HepG2 (cell line): ENCODE measurements around the gene IBSP. TPM values are rescaled to one million over a fixed set of nuclear protein-coding genes. Genes with fewer than 3 reads are reported as not detected.

Source experiments
- ATAC-seq: fragments of 200-7000 bp; cut with Tn5 transposase; 3 replicates; pipeline ENCODE4 v1.9.1; 2020; ENCODE audit warnings: mild to moderate bottlenecking, moderate library complexity
- BruUV-seq: library from RNA; stranded (reverse); fragments of 400-500 nt; replicated peaks from 2 replicates; lab custom pipeline; 2021; lab: Mats Ljungman, UMichigan
- CTCF ChIA-PET: fragments of 300-600 bp; formaldehyde crosslinking; extraction: SDS; loops from one replicate; lab custom pipeline; 2021; ENCODE audit warnings: low total read pairs, inconsistent platforms, low intra/inter-chr PET ratio; lab: Yijun Ruan, JAX
- POLR2A ChIA-PET: fragments of 350-600 bp; sonication (Branson Sonifier 250); formaldehyde crosslinking; loops from one replicate; lab custom pipeline; 2020; ENCODE audit warnings: antibody characterized with exemption, inconsistent platforms; lab: Yijun Ruan, JAX
- DNase-seq: peaks from one replicate; pipeline ENCODE4 v3.0.0-alpha.2; 2015; ENCODE audit warnings: low spot score
- FAIRE-seq: peaks from 3 replicates; lab custom pipeline; 2011; peaks lifted over from hg19 to GRCh38; lab: Jason Lieb, UNC
- H2AFZ ChIP-seq: one replicate; pipeline ENCODE4 v1.6.1; 2011; ENCODE audit warnings: low read length, inconsistent platforms
- H3K27ac ChIP-seq: fragments of 300-600 bp; 3 replicates; pipeline ENCODE4 v1.8.0; 2011; ENCODE audit warnings: mixed run types, mild to moderate bottlenecking, mixed read lengths, low read length, inconsistent platforms; ENCODE audit not compliant: insufficient read depth; ENCODE audit errors: extremely low read length
- H3K27me3 ChIP-seq, 2 experiments: fragments of 200-600 bp in 1 of 2; 2 replicates in 1 of 2; 3 replicates in 1 of 2; pipeline versions ENCODE4 v1.6.0 to v1.8.0; 2011; ENCODE audit warnings: low read length in 2 of 2, mild to moderate bottlenecking in 2 of 2, moderate library complexity in 2 of 2, inconsistent platforms in 1 of 2; ENCODE audit not compliant: insufficient read depth in 2 of 2, control insufficient read depth in 1 of 2
- H3K36me3 ChIP-seq, 2 experiments: fragments of 200-600 bp in 1 of 2; replicated peaks in 1 of 2; 2 replicates in 1 of 2; 3 replicates in 1 of 2; pipeline versions ENCODE4 v1.5.1 to v1.8.0; 2011; ENCODE audit warnings: low read length in 2 of 2, inconsistent platforms in 1 of 2; ENCODE audit not compliant: insufficient read depth in 2 of 2, control insufficient read depth in 1 of 2
- H3K4me1 ChIP-seq: 2 replicates; pipeline ENCODE4 v1.5.1; 2012; ENCODE audit warnings: low read length, inconsistent platforms; ENCODE audit not compliant: insufficient read depth
- H3K4me2 ChIP-seq: 2 replicates; pipeline ENCODE4 v1.6.0; 2011; ENCODE audit warnings: low read depth, low read length, inconsistent platforms
- H3K4me3 ChIP-seq, 3 experiments: fragments of 200-600 bp in 1 of 3; sonication (generic), shearing (Covaris generic) in 1 of 3; replicated peaks in 1 of 3; 2 replicates each; pipeline ENCODE4 v1.5.1; 2011 to 2016; ENCODE audit warnings: low read length in 3 of 3, inconsistent platforms in 2 of 3, low read depth in 2 of 3, mild to moderate bottlenecking in 2 of 3, control low read depth in 1 of 3, mixed read lengths in 1 of 3; ENCODE audit not compliant: insufficient read depth in 1 of 3
- H3K79me2 ChIP-seq: one replicate; pipeline ENCODE4 v1.6.1; 2011; ENCODE audit warnings: low read length, inconsistent platforms; ENCODE audit not compliant: insufficient read depth
- H3K9ac ChIP-seq: 2 replicates; pipeline ENCODE4 v1.6.0; 2011; ENCODE audit warnings: mild to moderate bottlenecking, low read depth, low read length, inconsistent platforms; ENCODE audit not compliant: insufficient read depth
- H3K9me3 ChIP-seq: 2 replicates; pipeline ENCODE4 v1.5.1; 2012; ENCODE audit warnings: mild to moderate bottlenecking, low read length
- H4K20me1 ChIP-seq: 2 replicates; pipeline ENCODE4 v1.6.0; 2011; ENCODE audit warnings: inconsistent platforms, mild to moderate bottlenecking, low read length, moderate library complexity; ENCODE audit not compliant: insufficient read depth
- MTA3 ChIP-seq: sonication (generic); formaldehyde crosslinking; IDR thresholded peaks from 2 replicates; pipeline ENCODE4 v1.4.0; 2020; ENCODE audit warnings: missing genetic modification reagents
- ZNF205 ChIP-seq: IDR thresholded peaks from 2 replicates; pipeline ENCODE4 v1.6.1; 2018; ENCODE audit warnings: missing biosample characterization, missing genetic modification reagents
- ZNF44 ChIP-seq: sonication (generic); formaldehyde crosslinking; IDR thresholded peaks from 2 replicates; pipeline ENCODE4 v1.5.1; 2020; ENCODE audit warnings: mild to moderate bottlenecking, missing genetic modification reagents
- ZNF484 ChIP-seq: sonication (generic); formaldehyde crosslinking; IDR thresholded peaks from 2 replicates; pipeline ENCODE4 v1.5.1; 2020; ENCODE audit warnings: mild to moderate bottlenecking, low read depth, missing genetic modification reagents, borderline replicate concordance
- ZSCAN31 ChIP-seq: sonication (generic); formaldehyde crosslinking; IDR thresholded peaks from 2 replicates; pipeline ENCODE4 v1.5.0; 2020; ENCODE audit warnings: low read depth, mild to moderate bottlenecking, missing genetic modification reagents
- WGBS: methylation state at CpG from one replicate; pipeline ENCODE4 v1.1.6; 2017; ENCODE audit warnings: low lambda C conversion rate; 5-methylcytosine and 5-hydroxymethylcytosine counted together
- in situ Hi-C: cut with HindIII; loops from 2 replicates; pipeline ENCODE4 v1.10.0; 2017; ENCODE audit warnings: low pct_unique_long_range_greater_than_20kb; ENCODE audit not compliant: extremely low pct_ligation_motif_present
- intact Hi-C: fragments of 100-400 bp; cut with micrococcal nuclease; formaldehyde crosslinking; loops from one replicate; pipeline ENCODE4 v1.10.0; 2022; ENCODE audit not compliant: unreplicated experiment
- polyA plus RNA-seq, 8 experiments: library from polyadenylated mRNA; depleted of rRNA in 3 of 8; stranded (reverse) in 7 of 8; unstranded in 1 of 8; fragments of >200 nt; fragmentation: Illumina TruSeq in 4 of 8; extraction: Trizol in 4 of 8; gene quantifications; 2 replicates each; pipeline versions ENCODE4 v1.2.1 to v1.2.3, GENCODE V29; 2011 to 2016; ENCODE audit warnings: low read depth in 4 of 8, missing spikeins in 1 of 8, mixed read lengths in 1 of 8; ENCODE audit not compliant: insufficient read depth in 1 of 8
- total RNA-seq, 5 experiments: library from RNA; depleted of rRNA; stranded (reverse); fragments of >200 nt; fragmentation: Illumina TruSeq; extraction: Trizol; gene quantifications; 2 replicates each; pipeline ENCODE4 v1.2.3, GENCODE V29; 2016; ENCODE audit warnings: low read depth in 1 of 5
- TF ChIP-seq, protein P1 (sequence below): sonication (generic); formaldehyde crosslinking; IDR thresholded peaks from 2 replicates; pipeline ENCODE4 v1.5.0; 2020; ENCODE audit warnings: mild to moderate bottlenecking, missing genetic modification reagents
- TF ChIP-seq, protein P2 (sequence below): sonication (generic); formaldehyde crosslinking; IDR thresholded peaks from 2 replicates; pipeline ENCODE4 v1.4.0; 2020; ENCODE audit warnings: mild to moderate bottlenecking, missing genetic modification reagents
- TF ChIP-seq, protein P3 (sequence below): sonication (generic); formaldehyde crosslinking; IDR thresholded peaks from 2 replicates; pipeline ENCODE4 v1.4.0; 2020; ENCODE audit warnings: mild to moderate bottlenecking, missing genetic modification reagents

The IBSP gene
- total and polyA plus RNA-seq, 2 of the 13 experiments (the other 11 are each of a cell fraction or from before 2014, with no cell fraction given) = not detected

DNA sequence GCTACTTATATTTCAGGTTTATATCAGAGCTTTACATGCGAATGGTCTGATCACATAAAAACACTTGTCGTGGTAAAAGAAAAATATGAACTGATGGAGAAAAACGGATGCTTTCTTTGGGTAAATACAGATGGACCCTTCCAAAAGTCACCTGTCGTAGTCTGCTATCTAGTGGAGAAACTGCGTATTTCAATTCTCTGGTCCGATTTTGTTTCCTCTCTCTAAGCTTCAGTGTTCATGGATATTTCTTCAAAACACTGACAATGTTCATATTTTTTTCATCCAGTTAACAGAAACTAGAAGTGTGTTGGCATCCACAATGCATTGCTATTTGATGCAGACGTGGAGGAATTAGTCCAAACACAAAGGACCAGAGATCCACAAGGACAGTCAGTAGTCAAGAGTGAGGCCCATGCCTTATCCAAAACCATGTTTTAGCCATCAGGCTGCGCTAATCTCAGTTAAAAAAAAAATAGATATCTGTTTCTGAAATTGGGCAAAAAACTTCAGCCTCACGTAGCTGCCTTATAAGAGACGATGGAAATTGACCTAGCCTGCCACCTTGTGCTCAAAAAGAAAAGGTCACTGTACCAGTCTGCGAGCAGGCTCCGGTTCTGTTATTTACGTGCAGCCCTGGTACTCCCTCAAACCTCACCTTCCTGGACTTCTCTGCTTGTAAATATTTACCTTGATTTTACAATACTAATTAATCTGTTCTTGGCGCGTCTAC, 49.4 kb downstream of the IBSP start (continued):
- TF ChIP-seq ZNF44 = no peak
- TF ChIP-seq MTA3 (CRISPR knock-in tag) = no peak
- TF ChIP-seq, protein P1, sequence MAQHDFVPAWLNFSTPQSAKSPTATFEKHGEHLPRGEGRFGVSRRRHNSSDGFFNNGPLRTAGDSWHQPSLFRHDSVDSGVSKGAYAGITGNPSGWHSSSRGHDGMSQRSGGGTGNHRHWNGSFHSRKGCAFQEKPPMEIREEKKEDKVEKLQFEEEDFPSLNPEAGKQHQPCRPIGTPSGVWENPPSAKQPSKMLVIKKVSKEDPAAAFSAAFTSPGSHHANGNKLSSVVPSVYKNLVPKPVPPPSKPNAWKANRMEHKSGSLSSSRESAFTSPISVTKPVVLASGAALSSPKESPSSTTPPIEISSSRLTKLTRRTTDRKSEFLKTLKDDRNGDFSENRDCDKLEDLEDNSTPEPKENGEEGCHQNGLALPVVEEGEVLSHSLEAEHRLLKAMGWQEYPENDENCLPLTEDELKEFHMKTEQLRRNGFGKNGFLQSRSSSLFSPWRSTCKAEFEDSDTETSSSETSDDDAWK = no peak
- TF ChIP-seq ZNF205 (CRISPR knock-in tag) = no peak
- TF ChIP-seq ZSCAN31 (CRISPR knock-in tag) = no peak
- TF ChIP-seq, protein P2, sequence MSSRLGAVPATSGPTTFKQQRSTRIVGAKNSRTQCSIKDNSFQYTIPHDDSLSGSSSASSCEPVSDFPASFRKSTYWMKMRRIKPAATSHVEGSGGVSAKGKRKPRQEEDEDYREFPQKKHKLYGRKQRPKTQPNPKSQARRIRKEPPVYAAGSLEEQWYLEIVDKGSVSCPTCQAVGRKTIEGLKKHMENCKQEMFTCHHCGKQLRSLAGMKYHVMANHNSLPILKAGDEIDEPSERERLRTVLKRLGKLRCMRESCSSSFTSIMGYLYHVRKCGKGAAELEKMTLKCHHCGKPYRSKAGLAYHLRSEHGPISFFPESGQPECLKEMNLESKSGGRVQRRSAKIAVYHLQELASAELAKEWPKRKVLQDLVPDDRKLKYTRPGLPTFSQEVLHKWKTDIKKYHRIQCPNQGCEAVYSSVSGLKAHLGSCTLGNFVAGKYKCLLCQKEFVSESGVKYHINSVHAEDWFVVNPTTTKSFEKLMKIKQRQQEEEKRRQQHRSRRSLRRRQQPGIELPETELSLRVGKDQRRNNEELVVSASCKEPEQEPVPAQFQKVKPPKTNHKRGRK (CRISPR knock-in tag) = no peak
- TF ChIP-seq ZNF484 (CRISPR knock-in tag) = no peak
- TF ChIP-seq, all 625 proteins: peak for 9

DNA sequence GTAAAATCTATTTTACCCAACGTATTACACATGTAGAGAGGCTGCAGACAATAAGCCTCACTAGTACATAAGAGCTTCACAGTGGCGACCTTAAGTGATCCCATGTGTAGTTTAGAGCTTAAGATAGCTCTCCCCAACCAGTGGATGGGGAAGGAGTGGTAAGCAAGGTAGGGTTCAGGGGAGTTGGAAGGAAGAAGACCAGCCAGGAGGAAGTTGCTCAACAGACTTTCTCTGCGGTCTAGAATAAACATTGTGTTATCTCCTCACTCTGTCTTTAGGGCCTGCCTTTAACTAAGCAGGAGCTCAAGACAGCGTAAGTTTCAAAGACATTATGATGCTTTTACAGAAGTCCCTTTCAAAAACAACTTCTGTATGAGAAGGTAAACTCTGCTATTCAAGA, 50.3 kb downstream of the IBSP start:
- ATAC-seq = peak; percentile 49; the same call in 2 of the 3 replicates
- intact Hi-C loops = loop anchor here (1.0 to 10.0 kb wide), 3 partner anchors 170 to 665 kb away; no protein-coding TSS in a partner anchor
- no peaks in the 10 kb centered on the region for H3K79me2 ChIP-seq
- no peak overlapping the region for H3K27ac ChIP-seq
- peaks cover 35% of the 10 kb centered on the region for H3K4me1 ChIP-seq
- no peaks in the 10 kb centered on the region for H4K20me1 ChIP-seq
- H3K9me3 ChIP-seq = no peaks in the 10 kb centered on the region
- H3K4me2 ChIP-seq = peak overlapping the region; percentile 4; the same call in 1 of the 2 replicates
- no peak overlapping the region for H3K4me3 ChIP-seq
- 20% methylated on average over 4 of the region's 4 CpGs for WGBS
- no peak overlapping the region for H3K9ac ChIP-seq
- H3K36me3 ChIP-seq = no peaks in the 10 kb centered on the region
- in situ Hi-C loops = loop anchor here (10.0 to 25.0 kb wide), 3 partner anchors 305 to 587 kb away; no protein-coding TSS in a partner anchor
- no peak overlapping the region for H2AFZ ChIP-seq
- ChIA-PET CTCF (interaction anchor here (1.3 to 2.5 kb wide), 3 partner anchors 136 to 170 kb away, joined by 3 to 22 read pairs (median 5); no protein-coding TSS in a partner anchor), POLR2A (no interaction called here)
- H3K27me3 ChIP-seq = peaks cover 0 to 18% of the 10 kb centered on the region in 2 experiments; a peak in 2 of 5 replicates
- TF ChIP-seq, protein P3, sequence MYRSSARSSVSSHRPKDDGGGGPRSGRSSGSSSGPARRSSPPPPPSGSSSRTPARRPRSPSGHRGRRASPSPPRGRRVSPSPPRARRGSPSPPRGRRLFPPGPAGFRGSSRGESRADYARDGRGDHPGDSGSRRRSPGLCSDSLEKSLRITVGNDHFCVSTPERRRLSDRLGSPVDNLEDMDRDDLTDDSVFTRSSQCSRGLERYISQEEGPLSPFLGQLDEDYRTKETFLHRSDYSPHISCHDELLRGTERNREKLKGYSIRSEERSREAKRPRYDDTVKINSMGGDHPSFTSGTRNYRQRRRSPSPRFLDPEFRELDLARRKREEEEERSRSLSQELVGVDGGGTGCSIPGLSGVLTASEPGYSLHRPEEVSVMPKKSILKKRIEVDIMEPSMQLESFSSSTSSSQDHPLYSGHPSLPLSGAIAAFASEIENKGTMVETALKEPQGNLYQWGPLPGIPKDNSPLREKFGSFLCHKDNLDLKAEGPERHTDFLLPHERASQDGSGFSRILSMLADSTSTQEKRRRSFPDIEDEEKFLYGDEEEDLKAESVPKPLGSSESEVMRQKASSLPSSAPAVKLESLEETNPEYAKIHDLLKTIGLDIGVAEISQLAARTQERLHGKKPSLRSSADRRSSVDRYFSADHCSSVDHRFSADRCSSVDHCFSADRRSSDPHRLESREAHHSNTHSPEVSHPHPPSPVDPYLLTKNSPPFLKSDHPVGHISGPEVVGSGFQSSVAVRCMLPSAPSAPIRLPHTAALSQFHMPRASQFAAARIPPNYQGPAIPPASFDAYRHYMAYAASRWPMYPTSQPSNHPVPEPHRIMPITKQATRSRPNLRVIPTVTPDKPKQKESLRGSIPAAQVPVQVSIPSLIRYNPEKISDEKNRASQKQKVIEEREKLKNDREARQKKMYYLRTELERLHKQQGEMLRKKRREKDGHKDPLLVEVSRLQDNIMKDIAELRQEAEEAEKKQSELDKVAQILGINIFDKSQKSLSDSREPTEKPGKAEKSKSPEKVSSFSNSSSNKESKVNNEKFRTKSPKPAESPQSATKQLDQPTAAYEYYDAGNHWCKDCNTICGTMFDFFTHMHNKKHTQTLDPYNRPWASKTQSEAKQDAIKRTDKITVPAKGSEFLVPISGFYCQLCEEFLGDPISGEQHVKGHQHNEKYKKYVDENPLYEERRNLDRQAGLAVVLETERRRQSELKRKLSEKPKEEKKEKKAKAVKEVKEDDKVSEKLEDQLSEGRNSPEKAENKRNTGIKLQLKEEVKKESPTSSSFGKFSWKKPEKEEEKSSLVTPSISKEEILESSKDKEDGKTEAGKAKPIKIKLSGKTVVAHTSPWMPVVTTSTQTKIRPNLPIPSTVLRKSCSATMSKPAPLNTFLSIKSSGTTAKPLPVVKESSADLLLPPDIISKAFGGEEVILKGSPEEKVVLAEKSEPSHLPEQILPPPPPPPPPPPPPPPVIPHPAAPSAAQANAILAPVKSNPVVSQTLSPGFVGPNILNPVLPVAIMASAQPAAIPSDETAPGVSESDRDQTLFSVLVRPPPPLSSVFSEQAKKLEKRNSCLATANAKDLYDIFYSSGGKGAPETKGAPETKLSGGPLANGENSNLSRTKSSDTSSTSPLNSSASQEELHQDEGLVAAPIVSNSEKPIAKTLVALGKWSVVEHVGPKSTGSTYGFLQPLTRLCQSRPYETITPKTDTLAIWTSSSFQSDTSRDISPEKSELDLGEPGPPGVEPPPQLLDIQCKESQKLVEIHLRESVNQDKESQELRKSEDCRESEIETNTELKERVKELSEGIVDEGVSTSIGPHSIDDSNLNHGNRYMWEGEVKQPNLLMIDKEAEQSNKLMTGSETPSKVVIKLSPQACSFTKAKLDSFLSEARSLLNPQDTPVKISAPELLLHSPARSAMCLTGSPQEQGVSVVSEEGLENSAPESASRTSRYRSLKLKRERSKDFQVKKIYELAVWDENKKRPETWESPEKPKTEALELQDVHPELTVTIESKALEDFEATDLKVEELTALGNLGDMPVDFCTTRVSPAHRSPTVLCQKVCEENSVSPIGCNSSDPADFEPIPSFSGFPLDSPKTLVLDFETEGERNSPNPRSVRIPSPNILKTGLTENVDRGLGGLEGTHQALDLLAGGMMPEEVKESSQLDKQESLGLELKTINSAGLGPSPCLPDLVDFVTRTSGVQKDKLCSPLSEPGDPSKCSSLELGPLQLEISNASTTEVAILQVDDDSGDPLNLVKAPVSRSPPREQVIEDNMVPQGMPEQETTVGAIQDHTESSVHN (CRISPR knock-in tag) = no peak
- no peak for DNase-seq
- no TSS peak for BruUV-seq
- no peak for FAIRE-seq
